Left colon (tissue), 2 donors: ENCODE measurements around the gene GON4L. TPM values are rescaled to one million over a fixed set of nuclear protein-coding genes. Genes with fewer than 3 reads are reported as not detected.
"Not testable (repeated sequence)": the region's sequence is repeated elsewhere in the genome, so short reads cannot be mapped to it uniquely, and the experiment has no call there.

Source experiments
- ATAC-seq: fragments of 200-7000 bp; cut with Tn5 transposase; one replicate; pipeline ENCODE4 v1.9.1; 2020; ENCODE audit warnings: mild to moderate bottlenecking, moderate library complexity
- DNase-seq, 2 donors: peaks; one replicate each; pipeline ENCODE4 v3.0.0-alpha.2; 2020
- intact Hi-C, 2 donors: fragments of 100-400 bp; cut with DNase I in 1 of 2; cut with micrococcal nuclease in 1 of 2; formaldehyde crosslinking; loops; one replicate each; pipeline versions ENCODE4 v1.11.2 to v1.14.0; 2022; cut with DNase I, micrococcal nuclease
- total RNA-seq, 2 donors: library from RNA; stranded (reverse); fragmentation: NEBNext Ultra II Directional; extraction: Animal tissue kit (Norgen Biotek cat#: 25700); gene quantifications; one replicate each; pipeline ENCODE4 v1.2.1, GENCODE V29; 2021
- donor health status: DM: no; HTN: no; CAD: no.
- donor health status: DM: yes; HTN: yes; CAD: no.

Gene GON4L
- total RNA-seq, 2 donors from 2014 or later, result 38.2 to 41.2 TPM

DNA sequence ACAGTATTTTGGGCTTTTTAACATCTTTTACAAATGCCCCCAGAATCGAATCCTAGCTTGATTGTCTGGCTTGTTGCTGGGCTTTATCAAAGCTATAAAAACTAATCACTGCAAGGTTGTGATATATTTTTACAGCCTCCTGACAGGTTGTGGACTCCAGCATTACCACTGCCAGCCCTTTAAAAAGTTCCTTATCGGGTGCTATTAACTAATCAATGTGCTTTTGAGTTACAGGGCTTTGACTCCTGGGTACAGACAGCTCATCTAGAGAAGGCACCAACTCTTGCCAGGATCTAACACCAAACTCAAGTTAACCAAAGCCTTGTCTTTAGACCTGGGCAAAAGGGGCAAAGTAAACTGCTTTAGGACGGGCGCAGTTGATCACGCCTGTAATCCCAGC, 16.6 kb downstream of the GON4L start:
- DNase-seq (no peak), ATAC-seq (peak; percentile 36)
- intact Hi-C loops, result no loop called here

GRCh38 chr1:155835548-155835947, 21.5 kb downstream of the GON4L start:
- intact Hi-C loops, result no loop called here
- no peak for DNase-seq
- no peak for ATAC-seq

DNA sequence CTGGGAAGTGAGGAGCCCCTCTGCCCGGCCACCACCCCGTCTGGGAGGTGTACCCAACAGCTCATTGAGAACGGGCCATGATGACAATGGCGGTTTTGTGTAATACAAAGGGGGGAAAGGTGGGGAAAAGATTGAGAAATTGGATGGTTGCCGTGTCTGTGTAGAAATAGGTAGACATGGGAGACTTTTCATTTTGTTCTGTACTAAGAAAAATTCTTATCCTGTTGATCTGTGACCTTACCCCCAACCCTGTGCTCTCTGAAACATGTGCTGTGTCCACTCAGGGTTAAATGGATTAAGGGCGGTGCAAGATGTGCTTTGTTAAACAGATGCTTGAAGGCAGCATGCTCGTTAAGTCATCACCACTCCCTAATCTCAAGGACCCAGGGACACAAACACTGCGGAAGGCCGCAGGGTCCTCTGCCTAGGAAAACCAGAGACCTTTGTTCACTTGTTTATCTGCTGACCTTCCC, 22.1 kb downstream of the GON4L start:
- intact Hi-C loops, ATAC-seq: not testable (repeated sequence)

GRCh38 chr1:155834296-155834926, 22.6 kb downstream of the GON4L start:
- ATAC-seq (no peak), DNase-seq (no peak)
- intact Hi-C loops, result no loop called here

More for the DNA sequence above, 22.1 kb downstream of the GON4L start:
- not testable (repeated sequence) for DNase-seq

- no peak for DNase-seq
- ATAC-seq, result no peak
- intact Hi-C loops, result no loop called here
These were observed 23.2 kb downstream of the GON4L start for GRCh38 chr1:155833665-155834295.

- ATAC-seq (no peak), DNase-seq (no peak)
- intact Hi-C loops, result no loop called here
These were observed 25.6 kb downstream of the GON4L start for GRCh38 chr1:155831279-155831976.

DNA sequence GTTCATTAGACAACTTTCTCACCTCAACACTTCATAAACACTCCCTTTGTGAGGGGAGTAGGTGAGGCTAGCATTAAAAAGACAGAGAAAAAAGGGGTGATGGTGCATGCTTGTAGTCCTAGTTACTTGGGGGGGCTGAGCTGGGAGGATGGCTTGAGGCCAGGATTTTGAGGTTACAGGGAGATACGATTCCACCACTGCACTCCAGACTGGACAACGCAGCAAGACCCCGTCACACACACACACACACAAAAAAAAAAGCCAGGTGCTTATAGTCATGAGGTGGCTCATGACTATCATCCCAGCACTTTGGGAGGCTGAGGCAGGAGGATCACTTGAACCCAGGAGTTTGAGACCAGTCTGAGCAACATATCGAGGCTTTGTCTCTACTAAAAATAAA, 29.6 kb downstream of the GON4L start:
- no peak for DNase-seq
- intact Hi-C loops, result no loop called here

DNA sequence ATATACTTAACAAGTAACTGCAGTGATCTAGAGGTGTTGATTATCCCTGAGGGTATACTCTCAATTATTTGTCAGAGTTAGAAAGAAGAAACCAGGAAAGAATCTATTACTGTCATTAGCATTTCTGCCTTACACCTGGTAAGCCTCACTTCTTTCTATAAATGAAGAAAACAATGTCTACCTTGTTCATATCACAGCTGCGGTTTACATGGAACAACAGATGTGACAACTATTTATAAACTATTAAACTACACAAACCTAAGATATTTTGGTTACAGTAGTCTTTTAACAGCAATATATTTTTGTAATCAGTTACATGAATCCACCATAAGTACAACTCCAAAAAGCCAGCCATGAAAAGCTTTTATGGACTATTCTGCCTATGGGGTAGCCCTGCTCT, 40.7 kb downstream of the GON4L start:
- intact Hi-C loops, result no loop called here
- ATAC-seq (no peak), DNase-seq (no peak)

More for the DNA sequence above, 29.6 kb downstream of the GON4L start:
- ATAC-seq, result no peak

GRCh38 chr1:155813672-155814071, 43.3 kb downstream of the GON4L start:
- ATAC-seq, result no peak
- intact Hi-C loops, result no loop called here
- DNase-seq, result no peak

DNA sequence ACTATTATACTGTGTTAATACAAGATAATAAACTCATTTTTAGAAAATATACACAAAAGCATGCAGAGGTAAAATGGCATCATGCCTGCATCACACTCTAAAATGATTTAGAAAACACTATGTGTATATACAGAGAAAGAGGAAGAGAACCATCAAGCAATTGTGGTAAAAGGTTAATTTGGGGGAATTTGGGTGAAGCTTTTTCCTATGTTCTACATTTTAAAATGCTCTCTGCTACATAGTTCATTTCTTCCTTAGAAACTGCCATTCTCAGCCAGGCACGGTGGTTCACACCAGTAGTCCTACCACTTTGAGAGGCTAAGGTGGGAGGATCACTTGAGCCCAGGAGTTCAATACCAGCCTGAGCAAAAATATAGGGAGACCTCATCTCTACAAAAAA, 44.1 kb downstream of the GON4L start:
- ATAC-seq (no peak), DNase-seq (no peak)
- intact Hi-C loops, result no loop called here

DNA sequence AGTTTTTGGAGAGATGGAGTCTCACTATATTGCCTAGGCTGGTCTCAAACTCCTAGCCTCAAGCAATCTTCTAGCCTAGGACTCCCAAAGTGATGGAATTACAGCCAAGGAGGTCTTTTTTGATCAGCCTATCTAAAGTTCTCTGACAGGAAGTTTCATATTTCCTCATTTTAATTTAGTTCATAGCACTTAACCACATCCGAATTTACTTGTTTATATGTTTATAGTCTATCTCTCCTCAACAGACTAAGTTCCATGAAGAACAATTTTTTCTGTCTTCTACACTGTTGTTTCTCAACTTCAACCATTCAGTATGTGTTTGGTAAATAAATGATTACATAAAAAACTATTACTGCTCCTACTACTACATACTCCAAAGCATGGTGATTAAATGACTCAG, 47.9 kb downstream of the GON4L start:
- ATAC-seq (no peak), DNase-seq (no peak)
- intact Hi-C loops, result no loop called here

DNA sequence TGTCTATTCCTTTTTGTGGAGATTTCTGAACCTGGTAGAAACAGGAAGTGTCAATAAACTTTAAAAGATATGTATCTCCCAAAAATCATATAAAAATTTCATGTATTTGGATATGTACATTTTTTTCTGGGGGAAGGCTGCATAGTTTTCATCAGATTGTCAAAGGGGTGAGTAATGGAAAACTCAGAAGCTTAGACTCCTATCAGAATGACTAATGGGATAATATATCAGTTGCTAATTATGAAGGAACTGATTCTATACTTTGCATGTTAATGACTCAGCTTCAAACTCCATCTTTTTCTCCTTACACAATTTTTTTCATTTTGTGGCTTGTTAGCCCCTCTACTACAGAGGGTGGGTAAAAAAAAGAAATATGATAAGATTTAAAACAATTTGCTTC, 55.9 kb downstream of the GON4L start:
- intact Hi-C loops, result no loop called here
- ATAC-seq, result no peak
- no peak for DNase-seq

DNA sequence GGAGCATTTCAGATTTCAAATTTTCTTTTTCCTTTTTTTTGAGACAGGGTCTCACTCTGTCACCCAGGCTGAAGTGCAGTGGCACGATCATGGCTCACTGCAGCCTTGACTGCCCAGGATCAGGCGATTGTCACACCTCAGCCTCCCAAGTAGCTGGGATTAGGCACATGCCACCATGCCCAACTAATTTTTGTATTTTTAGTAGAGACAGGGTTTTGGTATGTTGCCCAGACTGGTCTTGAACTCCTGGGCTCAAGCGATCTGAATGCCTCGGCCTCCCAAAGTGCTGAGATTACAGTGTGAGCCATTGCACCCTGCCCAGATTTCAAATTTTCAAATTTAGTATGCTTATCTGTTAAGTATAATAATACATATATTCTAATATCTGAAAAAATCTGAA, 61.4 kb downstream of the GON4L start:
- ATAC-seq, intact Hi-C loops, DNase-seq: not testable (repeated sequence)

DNA sequence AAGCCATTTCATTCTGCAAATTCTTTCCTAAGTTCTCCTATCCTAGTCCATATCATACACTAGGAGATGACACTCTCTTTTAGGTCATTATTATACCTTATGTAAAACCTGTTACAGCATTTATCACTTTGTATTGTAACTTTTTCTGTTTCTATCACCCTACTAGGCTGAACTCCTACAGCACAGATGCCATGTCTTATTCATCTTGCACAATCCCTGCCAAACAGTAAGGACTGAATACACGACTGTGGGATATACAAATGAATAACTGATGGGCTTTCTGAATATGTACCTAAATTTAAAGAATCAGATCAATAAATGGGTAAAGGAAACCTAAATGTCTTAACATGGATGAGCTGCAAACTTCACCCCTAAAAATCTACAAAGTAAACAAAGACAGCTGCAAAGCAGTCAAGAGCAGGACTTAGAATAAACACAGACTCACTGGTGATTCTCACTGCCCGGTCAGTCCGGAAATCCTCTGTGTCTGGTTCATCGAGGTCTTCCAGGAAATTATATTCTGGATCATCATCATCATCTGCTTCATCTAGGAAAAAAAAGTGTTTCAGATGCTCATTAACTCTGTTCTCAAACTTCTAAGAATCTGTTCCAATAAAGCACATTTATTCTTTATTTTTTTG, 62.3 kb downstream of the GON4L start:
- peak; percentile 54 for ATAC-seq
- no peak for DNase-seq
- intact Hi-C loops, result no loop called here

DNA sequence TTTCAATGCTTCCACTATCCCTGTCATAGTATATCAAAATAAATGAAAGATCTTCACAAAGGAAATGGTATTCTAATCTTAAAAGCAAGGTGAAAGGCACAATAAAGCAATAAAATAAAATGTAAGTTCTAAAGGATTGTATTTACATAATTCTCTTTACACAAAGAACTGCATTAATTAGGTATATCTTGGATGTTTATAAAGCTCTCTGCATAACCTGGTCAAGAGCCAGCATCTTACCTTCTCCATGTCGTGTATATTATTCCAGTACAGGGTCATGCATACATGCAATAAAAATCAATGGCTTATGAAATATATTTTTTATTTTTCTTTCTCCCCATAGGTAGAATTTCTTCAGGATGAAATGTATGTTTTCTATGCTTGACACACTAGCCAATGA, 63.8 kb downstream of the GON4L start:
- intact Hi-C loops, result no loop called here

GRCh38 chr1:155777582-155777981, 79.4 kb downstream of the GON4L start:
- DNase-seq (no peak), ATAC-seq (no peak)
- intact Hi-C loops, result no loop called here

More for the DNA sequence above, 63.8 kb downstream of the GON4L start:
- DNase-seq (no peak), ATAC-seq (peak; percentile 71)

DNA sequence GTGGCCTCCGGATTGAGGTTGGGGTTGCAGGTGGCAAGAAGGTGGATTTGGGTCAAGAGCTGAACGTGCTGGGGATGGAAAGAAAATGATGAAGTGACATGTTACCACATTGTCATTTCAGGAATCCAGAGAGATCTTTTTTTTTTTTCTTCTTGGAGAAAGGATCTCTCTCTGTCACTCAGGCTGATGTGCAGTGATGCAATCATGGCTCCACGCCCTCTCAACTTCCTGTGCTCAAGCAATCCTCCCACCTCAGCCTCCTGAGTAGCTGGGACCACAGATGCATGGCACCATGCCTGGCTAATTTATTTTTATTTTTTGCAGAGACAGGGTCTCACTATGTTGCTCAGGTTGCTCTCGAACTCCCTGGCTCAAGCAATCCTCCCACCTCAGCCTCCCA, 80.6 kb downstream of the GON4L start:
- ATAC-seq, result no peak
- intact Hi-C loops, result no loop called here
- no peak for DNase-seq

DNA sequence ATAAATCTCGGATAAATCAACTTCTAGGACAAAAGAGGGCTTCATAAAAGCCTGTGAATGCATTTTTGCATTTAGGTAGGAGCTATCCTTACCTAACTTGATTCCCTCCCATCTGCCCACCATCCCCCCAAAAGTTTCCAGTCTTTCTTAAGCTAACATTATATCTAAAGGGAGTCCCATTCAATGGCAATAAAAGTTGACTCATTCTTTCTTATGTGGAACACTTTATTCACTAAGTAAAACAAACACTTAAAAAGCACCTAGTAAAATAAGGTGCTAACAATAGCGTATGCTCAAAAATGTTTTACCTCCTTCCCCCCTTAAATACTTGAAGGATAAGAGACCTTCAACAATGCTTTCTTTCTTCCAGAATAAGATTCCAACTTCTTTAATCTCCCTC, 83.8 kb downstream of the GON4L start:
- no peak for ATAC-seq
- DNase-seq, result no peak
- intact Hi-C loops, result no loop called here

GRCh38 chr1:155769257-155769656, 87.8 kb downstream of the GON4L start:
- intact Hi-C loops, result no loop called here
- ATAC-seq (no peak), DNase-seq (no peak)
